GM18907 (cell line): ENCODE data around the gene MUC3A.

Source experiments
- ATAC-seq: cut with Tn5 transposase; IDR thresholded peaks from one replicate; pipeline ENCODE4 v1.9.1; 2021; ENCODE audit warnings: mild to moderate bottlenecking, moderate library complexity; ENCODE audit not compliant: unreplicated experiment

The MUC3A gene

GRCh38 chr7:100943693-100944092 is 5.6 kb upstream of the MUC3A start:
- ATAC-seq, result no peak

DNA sequence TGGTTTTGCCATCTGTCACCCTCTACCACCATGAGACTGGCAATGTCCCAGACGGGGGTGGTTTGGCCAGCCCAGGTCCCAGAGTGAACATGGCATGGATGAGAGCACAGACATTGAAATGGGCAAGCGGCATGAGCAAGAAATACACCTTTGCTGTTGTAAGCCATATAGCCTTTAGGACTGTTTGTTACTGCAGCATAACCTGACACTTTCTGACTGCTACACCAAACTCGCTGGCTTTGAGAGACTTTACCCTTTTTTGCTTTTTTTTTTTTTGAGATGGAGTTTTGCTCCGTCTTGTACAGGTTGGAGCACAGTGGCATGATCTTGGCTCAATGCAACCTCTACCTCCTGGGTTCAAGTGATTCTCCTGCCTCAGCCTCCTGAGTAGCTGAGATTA is 5.2 kb upstream of the MUC3A start:
- ATAC-seq, result no peak

- ATAC-seq, result no peak
Observed at GRCh38 chr7:100946111-100946510, 3.2 kb upstream of the MUC3A start.

DNA sequence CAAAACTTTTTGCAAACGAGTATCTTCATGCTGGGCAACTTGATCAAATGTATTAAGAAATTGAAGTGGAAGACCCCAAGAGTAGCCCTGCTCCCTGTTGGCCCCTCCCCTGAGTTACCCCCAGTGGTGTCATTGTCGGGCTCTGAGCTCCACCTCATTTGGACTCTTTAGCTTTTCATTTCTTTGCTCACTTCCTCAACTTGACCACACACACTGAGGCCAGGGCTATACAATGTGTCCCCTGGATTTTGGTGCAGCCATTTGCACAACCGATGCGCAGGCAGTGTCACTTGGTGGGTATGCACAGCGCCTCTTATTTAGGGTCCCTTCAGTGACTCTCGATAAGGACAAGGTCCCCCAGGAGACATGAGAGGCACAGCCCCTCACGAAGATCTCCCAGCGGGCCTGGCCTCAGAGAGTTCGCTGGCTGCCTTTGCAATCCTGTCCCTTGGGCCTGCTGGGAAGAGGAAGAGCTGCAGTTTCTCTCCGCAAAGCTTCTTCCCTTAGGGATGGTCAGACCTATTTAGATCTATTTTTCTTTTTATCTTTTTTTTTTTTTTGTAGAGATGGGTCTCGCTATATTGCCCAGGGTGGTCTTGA is 2.5 kb upstream of the MUC3A start:
- ATAC-seq, result no peak

- ATAC-seq, result no peak
Observed at GRCh38 chr7:100947792-100948191, 1.5 kb upstream of the MUC3A start.

DNA sequence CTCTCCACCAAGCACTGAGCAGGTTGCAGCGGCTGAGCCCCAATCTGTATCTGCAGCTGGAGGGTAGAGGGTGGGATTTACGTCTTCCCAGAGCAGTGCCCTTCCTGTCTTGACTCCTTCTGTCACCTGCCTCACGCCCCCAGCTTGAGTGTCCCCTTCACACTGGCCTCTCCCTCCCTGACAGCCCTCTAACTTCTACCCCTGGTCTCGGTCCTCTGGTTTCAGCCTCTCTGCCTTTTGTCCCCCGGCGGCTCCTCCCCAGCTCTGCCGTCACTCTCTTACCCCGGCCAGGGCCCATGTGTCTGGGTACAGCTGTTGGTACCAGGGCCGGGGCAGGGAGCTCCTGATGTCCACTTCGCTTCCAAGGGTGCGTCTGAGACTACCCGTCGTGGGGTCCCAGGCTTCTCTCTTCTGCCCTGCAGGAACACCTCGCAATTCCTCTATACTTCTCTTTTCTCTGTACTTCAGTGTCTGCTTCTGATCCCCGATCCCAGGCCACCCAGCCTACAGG is 654 bp downstream of the MUC3A start:
- no peak for ATAC-seq

GRCh38 chr7:100951172-100951571 is 1.8 kb downstream of the MUC3A start:
- ATAC-seq, result no peak

DNA sequence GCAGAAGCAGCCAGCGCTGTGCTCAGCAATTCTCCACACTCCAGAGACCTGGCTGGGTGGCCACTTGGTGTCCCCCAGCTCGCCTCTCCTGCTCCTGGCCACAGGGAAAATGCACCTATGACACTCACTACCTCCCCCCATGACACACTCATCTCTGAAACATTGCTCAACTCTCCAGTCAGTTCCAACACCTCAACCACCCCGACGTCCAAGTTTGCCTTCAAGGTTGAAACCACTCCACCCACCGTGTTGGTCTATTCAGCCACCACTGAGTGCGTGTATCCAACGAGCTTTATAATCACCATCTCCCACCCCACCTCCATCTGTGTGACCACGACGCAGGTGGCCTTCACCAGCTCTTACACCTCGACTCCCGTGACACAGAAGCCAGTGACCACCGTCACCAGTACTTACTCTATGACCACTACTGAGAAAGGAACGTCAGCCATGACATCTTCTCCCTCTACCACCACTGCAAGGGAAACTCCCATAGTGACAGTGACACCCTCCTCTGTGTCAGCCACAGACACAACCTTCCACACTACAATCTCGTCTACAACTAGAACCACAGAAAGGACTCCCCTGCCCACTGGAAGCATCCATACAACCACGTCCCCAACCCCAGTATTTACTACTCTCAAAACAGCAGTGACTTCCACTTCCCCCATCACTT is 2.7 kb downstream of the MUC3A start:
- ATAC-seq, result no peak

DNA sequence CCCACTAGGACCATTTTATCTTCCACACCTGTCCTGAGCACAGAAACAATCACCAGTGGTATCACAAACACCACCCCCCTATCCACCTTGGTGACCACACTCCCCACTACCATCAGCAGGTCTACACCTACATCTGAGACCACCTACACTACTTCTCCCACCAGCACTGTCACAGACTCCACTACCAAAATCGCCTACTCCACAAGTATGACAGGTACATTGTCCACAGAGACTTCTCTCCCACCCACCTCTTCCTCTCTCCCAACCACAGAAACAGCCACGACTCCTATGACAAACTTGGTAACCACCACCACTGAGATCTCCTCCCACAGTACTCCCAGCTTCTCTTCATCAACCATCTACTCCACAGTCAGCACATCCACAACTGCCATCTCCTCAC is 3.3 kb downstream of the MUC3A start:
- no peak for ATAC-seq

GRCh38 chr7:100957832-100958421 is 8.6 kb downstream of the MUC3A start:
- ATAC-seq, result no peak

DNA sequence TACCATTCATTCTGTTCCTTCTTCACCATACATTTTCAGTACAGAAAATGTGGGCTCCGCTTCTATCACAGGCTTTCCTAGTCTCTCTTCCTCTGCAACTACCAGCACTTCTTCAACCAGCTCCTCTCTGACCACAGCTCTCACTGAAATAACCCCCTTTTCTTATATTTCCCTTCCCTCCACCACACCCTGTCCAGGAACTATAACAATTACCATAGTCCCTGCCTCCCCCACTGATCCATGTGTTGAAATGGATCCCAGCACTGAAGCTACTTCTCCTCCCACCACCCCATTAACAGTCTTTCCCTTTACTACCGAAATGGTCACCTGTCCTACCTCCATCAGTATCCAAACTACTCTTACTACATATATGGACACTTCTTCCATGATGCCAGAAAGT is 10.6 kb downstream of the MUC3A start:
- no peak for ATAC-seq

DNA sequence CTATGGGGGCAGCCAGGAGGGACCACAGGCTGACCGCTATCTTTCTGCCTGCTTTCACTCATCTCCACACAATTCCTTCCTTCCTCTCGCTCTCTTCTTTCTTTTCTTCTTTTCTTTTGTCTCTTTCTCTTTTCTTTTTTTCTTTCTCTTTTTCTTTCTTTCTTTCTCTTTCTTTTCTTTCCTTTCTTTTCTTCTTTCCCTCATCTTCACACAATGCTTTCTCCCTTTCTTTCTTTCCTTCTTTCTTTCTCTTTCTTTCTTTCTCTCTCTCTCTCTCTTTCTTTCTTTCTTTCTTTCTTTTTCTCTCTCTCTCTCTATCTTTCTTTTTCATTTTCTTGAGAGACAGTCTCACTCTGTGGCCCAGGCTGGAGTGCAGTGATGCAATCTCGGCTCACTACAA is 13.2 kb downstream of the MUC3A start:
- no peak for ATAC-seq

- no peak for ATAC-seq
Observed at GRCh38 chr7:100963386-100963785, 14.1 kb downstream of the MUC3A start.

DNA sequence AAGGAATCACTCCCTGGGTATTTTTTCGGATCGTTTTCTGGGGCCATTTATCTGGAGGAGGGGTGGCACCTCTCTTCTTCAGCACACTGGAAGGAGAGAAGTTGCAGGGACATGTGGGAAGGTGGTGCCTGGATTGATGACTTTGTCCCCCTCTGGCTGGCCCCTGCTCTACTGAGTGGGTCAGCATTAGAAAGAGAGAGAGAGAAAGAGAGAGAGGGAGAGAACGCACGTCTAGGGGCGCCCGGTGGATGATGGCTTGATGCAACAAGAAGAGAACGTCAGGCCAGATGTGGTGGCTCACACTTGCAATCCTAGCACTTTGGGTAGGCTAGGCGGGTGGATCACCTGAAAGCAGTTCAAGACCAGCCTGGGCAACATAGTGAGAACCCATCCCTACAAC is 14.5 kb downstream of the MUC3A start:
- ATAC-seq, result no peak

GRCh38 chr7:100964630-100965029 is 15.3 kb downstream of the MUC3A start:
- ATAC-seq, result no peak

DNA sequence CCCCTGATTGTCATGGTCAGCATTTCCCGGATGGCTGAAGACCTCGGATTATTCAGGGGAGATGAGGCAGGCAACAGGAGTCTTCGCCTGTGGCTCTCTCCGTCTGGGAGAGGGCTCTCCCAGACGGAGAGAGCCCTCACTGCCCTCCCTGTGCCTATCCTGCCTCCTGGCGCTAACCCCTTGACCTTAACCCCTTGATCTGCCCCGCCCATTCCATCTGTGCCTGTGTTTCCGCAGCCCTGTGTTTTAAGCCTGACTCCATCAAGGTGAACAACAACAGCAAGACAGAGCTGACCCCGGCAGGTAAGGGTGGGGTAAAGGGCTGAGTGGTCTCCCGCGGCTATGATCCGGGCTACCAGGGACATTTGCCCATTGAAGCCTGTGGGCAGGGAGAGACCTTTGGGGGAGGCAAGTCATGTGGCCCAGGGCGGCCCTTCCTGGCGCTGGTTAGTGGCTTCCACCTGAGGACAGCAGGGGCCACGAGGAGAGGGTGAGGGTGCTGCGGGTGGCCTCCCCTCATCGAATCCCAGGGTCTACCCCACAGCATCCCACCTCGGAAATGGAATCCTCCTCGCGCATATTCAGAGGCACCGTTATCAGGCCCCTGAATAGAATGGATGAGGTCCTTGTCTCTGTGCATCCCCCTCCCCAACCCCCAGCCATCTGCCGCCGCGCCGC is 15.8 kb downstream of the MUC3A start:
- no peak for ATAC-seq

DNA sequence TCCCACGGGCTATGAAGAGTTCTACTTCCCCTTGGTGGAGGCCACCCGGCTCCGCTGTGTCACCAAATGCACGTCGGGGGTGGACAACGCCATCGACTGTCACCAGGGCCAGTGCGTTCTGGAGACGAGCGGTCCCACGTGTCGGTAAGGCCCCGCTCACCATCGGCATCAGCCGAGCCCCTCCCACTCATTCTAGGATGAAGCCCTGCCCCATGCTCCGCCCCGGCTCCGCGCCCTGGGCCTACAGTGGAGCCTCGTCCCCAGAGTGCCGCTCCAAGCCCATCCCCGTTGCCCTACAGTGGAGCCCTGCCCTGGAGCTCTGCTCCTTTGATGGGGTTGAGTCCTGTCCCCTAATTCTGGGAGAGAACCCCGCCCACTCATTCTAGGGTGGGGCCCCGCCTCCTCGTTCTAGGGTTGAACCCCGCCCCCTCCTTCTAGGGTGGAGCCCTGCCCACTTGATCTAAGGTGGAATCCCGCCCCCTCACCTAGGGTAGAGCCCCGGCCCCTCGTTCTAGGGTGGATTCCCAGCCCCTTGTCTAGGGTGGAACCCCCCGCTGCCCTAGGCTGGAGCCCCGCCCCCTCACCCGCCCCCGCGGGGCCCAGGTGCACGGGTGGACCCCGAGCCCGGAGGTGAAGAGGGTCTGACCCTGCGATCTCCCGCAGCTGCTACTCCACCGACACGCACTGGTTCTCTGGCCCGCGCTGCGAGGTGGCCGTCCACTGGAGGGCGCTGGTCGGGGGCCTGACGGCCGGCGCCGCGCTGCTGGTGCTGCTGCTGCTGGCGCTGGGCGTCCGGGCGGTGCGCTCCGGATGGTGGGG is 16.6 kb downstream of the MUC3A start:
- ATAC-seq, result no peak

- no peak for ATAC-seq
Observed at GRCh38 chr7:100966542-100967291, 17.4 kb downstream of the MUC3A start.

DNA sequence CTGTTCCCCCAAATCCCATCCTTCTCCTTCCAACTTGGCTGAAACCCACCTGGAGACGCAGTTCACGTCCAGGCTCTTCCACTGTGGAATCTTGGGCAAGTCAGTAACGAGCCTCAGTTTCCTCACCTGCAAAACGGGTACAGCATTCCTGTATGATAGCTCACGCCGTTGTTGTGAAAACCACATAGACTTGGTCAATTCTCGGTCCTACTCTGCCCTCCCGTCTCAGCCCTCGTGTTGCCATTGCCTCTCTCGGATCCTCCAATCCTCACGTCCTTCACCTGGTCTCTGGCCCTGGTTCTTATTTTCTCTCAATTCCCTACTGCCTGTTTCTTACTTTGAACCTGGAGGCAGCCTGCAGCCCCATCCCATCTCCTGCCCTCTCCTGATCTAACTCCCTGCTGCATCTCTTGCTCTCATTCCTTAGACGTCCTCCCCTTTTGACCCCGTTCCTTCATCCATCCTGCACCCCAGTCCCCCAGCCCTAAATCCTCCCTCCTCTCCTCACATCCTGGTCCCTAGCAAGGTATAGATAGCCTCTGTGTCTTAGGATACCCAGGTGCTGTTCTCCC is 18.0 kb downstream of the MUC3A start:
- no peak for ATAC-seq

DNA sequence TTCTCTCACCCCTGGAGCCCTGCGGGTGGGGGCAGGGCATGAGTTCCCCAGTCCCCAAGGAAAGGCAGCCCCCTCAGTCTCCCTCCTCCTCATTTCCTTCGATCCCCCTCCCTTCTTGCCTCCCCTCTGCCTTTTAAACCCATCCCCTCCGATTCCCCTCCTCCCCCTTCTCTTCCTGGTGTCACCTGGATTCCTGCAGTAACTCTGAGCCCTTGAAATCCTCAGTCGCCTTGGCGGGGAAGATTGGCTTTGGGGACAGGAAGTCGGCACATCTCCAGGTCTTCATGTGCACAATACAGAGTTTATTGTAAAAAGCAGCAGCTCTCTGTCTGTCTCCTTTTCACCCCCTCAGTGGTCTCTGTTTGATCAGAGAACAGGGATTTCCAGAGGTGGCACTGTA is 18.7 kb downstream of the MUC3A start:
- no peak for ATAC-seq
